PC-9 (cell line): ENCODE measurements around the gene SLC8A1.

Experiments
- EZH2 ChIP-seq: fragments of 200-600 bp; sonication (generic); IDR thresholded peaks from 2 replicates; pipeline ENCODE4 v1.8.0; 2017; ENCODE audit warnings: antibody characterized with exemption, low read depth
- TF ChIP-seq, protein P1 (sequence below): fragments of 200-600 bp; sonication (generic); conservative IDR thresholded peaks from 2 replicates; pipeline ENCODE4 v1.6.1; 2017; ENCODE audit warnings: mixed run types, antibody characterized with exemption, mild to moderate bottlenecking, moderate library complexity

- TF ChIP-seq EZH2 = no peak
- TF ChIP-seq, protein P1, sequence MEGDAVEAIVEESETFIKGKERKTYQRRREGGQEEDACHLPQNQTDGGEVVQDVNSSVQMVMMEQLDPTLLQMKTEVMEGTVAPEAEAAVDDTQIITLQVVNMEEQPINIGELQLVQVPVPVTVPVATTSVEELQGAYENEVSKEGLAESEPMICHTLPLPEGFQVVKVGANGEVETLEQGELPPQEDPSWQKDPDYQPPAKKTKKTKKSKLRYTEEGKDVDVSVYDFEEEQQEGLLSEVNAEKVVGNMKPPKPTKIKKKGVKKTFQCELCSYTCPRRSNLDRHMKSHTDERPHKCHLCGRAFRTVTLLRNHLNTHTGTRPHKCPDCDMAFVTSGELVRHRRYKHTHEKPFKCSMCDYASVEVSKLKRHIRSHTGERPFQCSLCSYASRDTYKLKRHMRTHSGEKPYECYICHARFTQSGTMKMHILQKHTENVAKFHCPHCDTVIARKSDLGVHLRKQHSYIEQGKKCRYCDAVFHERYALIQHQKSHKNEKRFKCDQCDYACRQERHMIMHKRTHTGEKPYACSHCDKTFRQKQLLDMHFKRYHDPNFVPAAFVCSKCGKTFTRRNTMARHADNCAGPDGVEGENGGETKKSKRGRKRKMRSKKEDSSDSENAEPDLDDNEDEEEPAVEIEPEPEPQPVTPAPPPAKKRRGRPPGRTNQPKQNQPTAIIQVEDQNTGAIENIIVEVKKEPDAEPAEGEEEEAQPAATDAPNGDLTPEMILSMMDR = no peak
Measured at GRCh38 chr2:40127890-40128557, 323.9 kb downstream of the SLC8A1 start.
